NT2/D1 (cell line): ENCODE measurements around the gene LPO.

ENCODE experiments used
- DNase-seq: peaks from one replicate; pipeline ENCODE4 v3.0.0-alpha.2; 2011; ENCODE audit warnings: low read depth, low spot score
- H3K27me3 ChIP-seq: 2 replicates; pipeline ENCODE4 v1.6.0; 2011; ENCODE audit warnings: mild to moderate bottlenecking; ENCODE audit not compliant: insufficient read length, insufficient read depth
- H3K36me3 ChIP-seq: 2 replicates; pipeline ENCODE4 v1.6.1; 2011; ENCODE audit warnings: mild to moderate bottlenecking, low read length, mixed read lengths; ENCODE audit not compliant: insufficient read depth, insufficient read length
- H3K4me1 ChIP-seq: 2 replicates; pipeline ENCODE4 v1.5.1; 2011; ENCODE audit not compliant: insufficient read depth, insufficient read length
- H3K4me3 ChIP-seq: 2 replicates; pipeline ENCODE4 v1.5.1; 2011; ENCODE audit warnings: low read depth; ENCODE audit not compliant: insufficient read length
- H3K9ac ChIP-seq: 2 replicates; pipeline ENCODE4 v1.6.0; 2011; ENCODE audit warnings: low read depth; ENCODE audit not compliant: insufficient read length
- H3K9me3 ChIP-seq: 2 replicates; pipeline ENCODE4 v1.5.1; 2011; ENCODE audit warnings: mild to moderate bottlenecking, low read length; ENCODE audit not compliant: insufficient read depth
- SUZ12 ChIP-seq: IDR thresholded peaks from 2 replicates; pipeline ENCODE4 v1.6.1; 2011; ENCODE audit not compliant: insufficient read length, insufficient read depth; ENCODE audit errors: extremely low read depth
- YY1 ChIP-seq: IDR thresholded peaks from 2 replicates; pipeline ENCODE4 v1.6.1; 2011; ENCODE audit not compliant: insufficient read length, insufficient read depth
- ZNF274 ChIP-seq: IDR thresholded peaks from 2 replicates; pipeline ENCODE4 v1.6.1; 2011; ENCODE audit warnings: mild to moderate bottlenecking, low read depth, low read length

LPO gene

DNA sequence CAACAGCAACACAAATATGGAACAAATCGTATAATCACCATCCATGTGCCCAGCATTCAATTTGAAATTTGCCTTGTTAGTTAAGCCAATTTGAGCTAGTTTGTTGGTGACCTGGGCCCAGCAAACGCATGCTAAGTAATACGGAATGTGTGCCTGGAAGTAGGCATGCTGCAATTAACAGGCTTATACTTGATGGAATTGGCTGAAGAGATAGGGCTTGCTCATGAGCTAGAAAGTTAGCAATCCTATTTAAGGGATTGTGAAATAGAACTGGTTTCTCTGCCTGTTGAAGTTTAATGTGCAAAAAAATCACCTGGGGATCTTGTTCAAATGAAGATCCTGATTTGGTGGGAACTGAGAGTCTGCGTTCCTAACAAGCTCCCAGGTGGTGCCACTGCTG is 8.5 kb upstream of the LPO start:
- DNase-seq: no peak
- no peaks in the 10 kb centered on the region for H3K27me3 ChIP-seq
- H3K4me1 ChIP-seq: no peaks in the 10 kb centered on the region
- H3K4me3 ChIP-seq: no peak overlapping the region
- no peak overlapping the region for H3K9ac ChIP-seq
- peaks cover 7% of the 10 kb centered on the region; the same call in 1 of the 2 replicates for H3K9me3 ChIP-seq
- H3K36me3 ChIP-seq: no peaks in the 10 kb centered on the region
- TF ChIP-seq YY1: no peak

DNA sequence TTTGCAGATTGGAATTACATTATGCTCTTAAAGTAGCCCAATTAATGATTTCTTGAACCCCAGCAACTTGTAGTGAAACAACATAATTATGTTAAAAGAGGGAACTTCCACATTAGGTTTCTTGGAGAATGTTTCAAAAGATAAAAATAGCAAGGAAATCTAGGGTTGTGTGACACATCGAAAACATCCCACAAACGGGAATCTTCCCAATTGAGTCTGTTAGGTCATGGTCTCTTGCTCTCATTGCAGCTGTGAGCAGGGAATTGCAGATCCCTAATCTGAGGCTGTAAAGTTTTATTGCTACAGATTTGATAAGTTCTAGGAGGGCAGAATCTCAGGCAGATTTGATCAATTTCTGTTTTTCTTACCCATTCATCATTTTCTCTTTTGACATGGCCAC is 6.7 kb upstream of the LPO start:
- no peaks in the 10 kb centered on the region for H3K4me1 ChIP-seq
- H3K9me3 ChIP-seq: peaks cover 7% of the 10 kb centered on the region; the same call in 1 of the 2 replicates
- no peaks in the 10 kb centered on the region for H3K36me3 ChIP-seq
- H3K27me3 ChIP-seq: no peaks in the 10 kb centered on the region
- DNase-seq: no peak
- H3K9ac ChIP-seq: no peak overlapping the region
- TF ChIP-seq ZNF274 (no peak), YY1 (no peak), SUZ12 (no peak)
- no peak overlapping the region for H3K4me3 ChIP-seq

DNA sequence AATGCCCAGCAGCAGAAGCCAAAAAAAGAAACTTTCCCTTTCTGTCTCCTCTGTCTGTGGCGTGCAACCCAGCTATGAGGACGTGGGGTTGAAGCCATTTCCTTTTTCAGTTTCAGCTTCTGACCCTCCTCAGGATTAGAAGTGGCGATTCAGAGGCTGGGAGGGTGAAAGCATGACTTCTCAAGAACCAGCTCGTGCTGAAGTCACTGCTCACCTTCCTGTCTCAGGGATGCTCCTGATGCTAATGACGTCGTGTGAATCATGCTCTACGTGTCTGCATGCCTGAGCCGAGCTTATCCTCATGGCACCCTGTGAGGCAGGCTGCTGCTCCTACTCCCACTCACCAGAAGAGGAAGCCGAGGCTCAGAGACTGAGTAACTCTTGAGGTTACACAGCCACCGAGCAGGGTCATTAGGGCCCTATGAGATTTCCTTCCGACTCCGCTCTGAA is 5.7 kb upstream of the LPO start:
- H3K4me1 ChIP-seq: no peaks in the 10 kb centered on the region
- H3K9me3 ChIP-seq: peaks cover 4% of the 10 kb centered on the region; the same call in 1 of the 2 replicates
- H3K9ac ChIP-seq: no peak overlapping the region
- H3K4me3 ChIP-seq: no peak overlapping the region
- no peak for TF ChIP-seq SUZ12
- TF ChIP-seq YY1: no peak
- no peak for TF ChIP-seq ZNF274
- H3K27me3 ChIP-seq: no peaks in the 10 kb centered on the region
- DNase-seq: no peak
- no peaks in the 10 kb centered on the region for H3K36me3 ChIP-seq

DNA sequence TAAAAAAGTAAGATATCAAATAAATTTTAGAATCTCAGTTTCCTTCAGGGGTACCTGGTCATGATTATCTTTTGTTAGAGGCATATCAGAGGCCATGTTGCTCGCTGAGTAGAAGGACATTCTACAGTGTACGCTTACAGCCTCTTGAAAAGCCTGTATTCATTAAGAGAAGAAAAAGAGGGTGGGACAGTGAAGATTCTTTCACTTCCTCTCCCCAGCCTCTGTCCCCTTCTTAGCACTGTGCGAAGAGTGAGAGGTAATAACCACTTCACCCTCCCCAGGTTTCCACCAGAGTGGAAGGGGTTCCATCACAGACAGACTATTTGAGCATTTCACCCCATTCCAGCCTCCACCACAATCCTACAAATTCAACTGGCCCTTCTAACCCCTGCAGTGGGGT is 4.8 kb upstream of the LPO start:
- no peaks in the 10 kb centered on the region for H3K27me3 ChIP-seq
- no peaks in the 10 kb centered on the region for H3K4me1 ChIP-seq
- H3K36me3 ChIP-seq: no peaks in the 10 kb centered on the region
- no peak for DNase-seq
- TF ChIP-seq YY1 (no peak), SUZ12 (no peak), ZNF274 (no peak)
- H3K9me3 ChIP-seq: no peaks in the 10 kb centered on the region
- no peak overlapping the region for H3K9ac ChIP-seq
- H3K4me3 ChIP-seq: no peak overlapping the region

DNA sequence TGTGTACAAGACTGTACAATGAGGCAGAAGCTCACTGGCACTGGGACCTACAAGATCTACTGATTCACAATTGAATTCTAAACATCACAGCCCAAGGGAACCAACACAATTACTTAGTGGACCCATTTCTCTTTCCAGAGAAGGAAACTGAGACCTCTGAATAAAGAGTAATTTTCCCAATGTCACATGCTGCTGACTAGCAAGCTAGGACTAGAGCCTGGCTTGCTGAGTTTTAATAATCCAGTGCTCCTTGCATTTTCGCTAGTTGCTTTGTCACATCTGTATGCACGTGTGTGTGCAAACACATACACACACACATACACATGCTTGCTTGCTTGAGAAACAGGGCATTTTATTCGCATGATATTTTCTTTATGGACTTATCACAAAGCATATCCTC is 3.9 kb upstream of the LPO start:
- TF ChIP-seq SUZ12 (no peak), ZNF274 (no peak), YY1 (no peak)
- no peak overlapping the region for H3K9ac ChIP-seq
- no peak for DNase-seq
- H3K4me3 ChIP-seq: no peak overlapping the region
- H3K4me1 ChIP-seq: no peaks in the 10 kb centered on the region
- H3K9me3 ChIP-seq: no peaks in the 10 kb centered on the region
- H3K36me3 ChIP-seq: no peaks in the 10 kb centered on the region
- peaks cover 5% of the 10 kb centered on the region for H3K27me3 ChIP-seq

DNA sequence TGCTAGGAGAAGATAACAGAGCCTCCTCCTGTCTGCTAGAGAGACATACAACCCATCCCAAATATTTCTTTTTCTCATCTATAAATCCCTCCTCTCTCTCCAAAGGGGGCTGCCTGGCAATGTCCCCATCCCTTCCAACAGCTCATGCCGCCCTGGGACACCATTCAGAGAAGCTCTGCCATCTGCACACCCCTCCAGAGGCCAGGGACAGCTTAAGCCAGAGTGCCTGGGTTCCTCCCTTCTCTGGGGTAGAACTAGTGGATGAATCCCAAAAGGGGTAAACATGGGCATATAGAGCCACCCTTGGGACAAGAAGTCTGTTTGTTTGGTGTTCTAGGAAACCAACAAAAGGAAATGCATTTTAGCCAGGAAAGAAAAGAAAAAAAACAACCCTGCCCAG is 2.6 kb upstream of the LPO start:
- TF ChIP-seq SUZ12: no peak
- no peak for DNase-seq
- Histone ChIP-seq H3K4me1 (no peaks in the 10 kb centered on the region), H3K27me3 (peaks cover 8% of the 10 kb centered on the region), H3K36me3 (no peaks in the 10 kb centered on the region), H3K9me3 (no peaks in the 10 kb centered on the region), H3K9ac (no peak overlapping the region), H3K4me3 (no peak overlapping the region)

DNA sequence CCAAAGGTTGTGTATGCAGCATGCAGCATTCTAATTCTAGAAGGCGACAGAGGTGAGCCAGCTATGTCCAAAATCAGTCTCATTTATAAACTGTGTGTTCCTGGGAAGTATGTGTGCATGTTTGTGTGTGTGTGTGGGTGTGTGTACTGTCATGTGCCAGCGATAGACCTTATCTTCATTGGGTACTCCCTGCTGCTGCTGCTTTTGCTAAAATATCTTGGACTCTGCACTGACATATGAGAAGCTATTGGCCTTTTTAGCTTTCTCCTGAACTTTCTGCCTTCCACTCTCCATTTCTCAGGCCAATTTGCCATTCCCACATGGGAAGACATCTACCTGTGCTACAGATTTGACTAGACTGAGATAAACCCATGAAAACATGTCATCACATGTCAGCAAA is 2.0 kb upstream of the LPO start:
- no peaks in the 10 kb centered on the region for H3K36me3 ChIP-seq
- H3K9me3 ChIP-seq: no peaks in the 10 kb centered on the region
- peaks cover 8% of the 10 kb centered on the region for H3K27me3 ChIP-seq
- TF ChIP-seq ZNF274: no peak
- TF ChIP-seq YY1: no peak
- TF ChIP-seq SUZ12: no peak
- no peaks in the 10 kb centered on the region for H3K4me1 ChIP-seq
- no peak overlapping the region for H3K4me3 ChIP-seq
- no peak overlapping the region for H3K9ac ChIP-seq
- no peak for DNase-seq

DNA sequence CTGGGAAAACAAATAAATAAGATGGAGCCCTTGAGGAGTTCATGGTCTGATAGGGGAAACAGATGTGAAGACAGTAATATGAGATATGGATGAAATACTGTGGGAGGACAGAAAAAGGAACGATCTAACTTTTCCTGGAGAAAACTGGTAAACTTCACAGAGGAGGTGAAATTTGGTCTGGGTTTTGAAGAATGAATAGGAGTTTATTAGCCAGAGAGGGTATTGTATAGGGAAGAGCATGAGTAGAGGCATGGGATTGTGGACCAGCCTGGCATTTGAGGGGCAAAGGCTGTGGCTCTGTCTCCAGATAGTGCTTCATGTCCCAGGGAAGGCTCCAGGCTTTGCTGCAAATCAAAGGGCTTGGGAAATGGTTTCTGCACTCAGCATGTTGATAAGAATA is 1.6 kb downstream of the LPO start:
- no peak for DNase-seq
- H3K27me3 ChIP-seq: peaks cover 11% of the 10 kb centered on the region
- no peaks in the 10 kb centered on the region for H3K9me3 ChIP-seq
- no peak overlapping the region for H3K4me3 ChIP-seq
- TF ChIP-seq ZNF274: no peak
- no peak for TF ChIP-seq YY1
- TF ChIP-seq SUZ12: no peak
- H3K36me3 ChIP-seq: no peaks in the 10 kb centered on the region
- no peaks in the 10 kb centered on the region for H3K4me1 ChIP-seq
- H3K9ac ChIP-seq: no peak overlapping the region
